GM12878 (cell line): ENCODE measurements around the gene DPY30. TPM values are rescaled to one million over a fixed set of nuclear protein-coding genes. Genes with fewer than 3 reads are reported as not detected.

ENCODE experiments used
- ATAC-seq: fragments of 200-7000 bp; cut with Tn5 transposase; 3 replicates; pipeline ENCODE4 v1.9.1; 2020; ENCODE audit warnings: mild to moderate bottlenecking, moderate library complexity
- BruUV-seq: library from RNA; stranded (reverse); fragments of 400-500 nt; replicated peaks from 2 replicates; lab custom pipeline; 2021; lab: Mats Ljungman, UMichigan
- CTCF ChIA-PET: fragments of 300-600 bp; sonication (Branson Sonifier 250); formaldehyde crosslinking; extraction: SDS; loops from one replicate; lab custom pipeline; 2021; ENCODE audit warnings: inconsistent platforms; lab: Yijun Ruan, JAX
- POLR2A ChIA-PET: fragments of 350-600 bp; formaldehyde crosslinking; extraction: SDS; loops from one replicate; lab custom pipeline; 2021; ENCODE audit warnings: inconsistent platforms; lab: Charles Lee
- RAD21 ChIA-PET: fragments of 300-600 bp; sonication (Branson Sonifier 250); formaldehyde crosslinking; loops from one replicate; lab custom pipeline; 2023; ENCODE audit warnings: antibody characterized with exemption; ENCODE audit not compliant: unreplicated experiment; lab: Charles Lee
- SMC1A ChIA-PET: fragments of 300-600 bp; sonication (Branson Sonifier 250); formaldehyde crosslinking; loops from one replicate; lab custom pipeline; 2023; ENCODE audit not compliant: unreplicated experiment, uncharacterized antibody; lab: Charles Lee
- DNase-seq: peaks from one replicate; pipeline ENCODE4 v3.0.0-alpha.2; 2011; ENCODE audit warnings: low read depth, low spot score
- FAIRE-seq: peaks from 3 replicates; lab custom pipeline; 2011; peaks lifted over from hg19 to GRCh38; lab: Jason Lieb, UNC
- H2AFZ ChIP-seq: 2 replicates; pipeline ENCODE4 v1.6.0; 2011; ENCODE audit warnings: low read depth, low read length, control low read depth; ENCODE audit not compliant: control insufficient read depth
- H3K27ac ChIP-seq: 2 replicates; pipeline ENCODE4 v1.5.1; 2011; ENCODE audit warnings: control low read depth; ENCODE audit not compliant: control insufficient read depth, insufficient read depth
- H3K27me3 ChIP-seq, 2 experiments: replicated peaks in 1 of 2; 2 replicates each; pipeline versions ENCODE4 v1.6.0 to v1.6.1; 2011; ENCODE audit warnings: low read length in 1 of 2; ENCODE audit not compliant: control insufficient read depth in 2 of 2, insufficient read depth in 2 of 2
- H3K36me3 ChIP-seq, 2 experiments: 2 replicates each; pipeline ENCODE4 v1.5.1; 2011; ENCODE audit warnings: low read length in 1 of 2; ENCODE audit not compliant: control insufficient read depth in 2 of 2, insufficient read depth in 2 of 2
- H3K4me1 ChIP-seq: 2 replicates; pipeline ENCODE4 v1.6.1; 2011; ENCODE audit warnings: mild to moderate bottlenecking, low read length, moderate library complexity, mixed read lengths; ENCODE audit not compliant: control insufficient read depth, insufficient read depth
- H3K4me2 ChIP-seq: 2 replicates; pipeline ENCODE4 v1.6.0; 2011; ENCODE audit warnings: control low read depth; ENCODE audit not compliant: control insufficient read depth, insufficient read depth
- H3K4me3 ChIP-seq: fragments of 200-600 bp; sonication (generic); 2 replicates; pipeline ENCODE4 v1.5.1; 2016
- H3K79me2 ChIP-seq: 2 replicates; pipeline ENCODE4 v1.6.0; 2011; ENCODE audit warnings: low read length; ENCODE audit not compliant: control insufficient read depth, insufficient read depth
- H3K9ac ChIP-seq: 2 replicates; pipeline ENCODE4 v1.8.0; 2011; ENCODE audit warnings: low read length, control low read depth, mixed read lengths; ENCODE audit not compliant: control insufficient read depth, insufficient read depth
- H3K9me3 ChIP-seq: replicated peaks from 3 replicates; pipeline ENCODE4 v1.5.1; 2011; ENCODE audit warnings: mild to moderate bottlenecking, low read length; ENCODE audit not compliant: control insufficient read depth, insufficient read depth
- H4K20me1 ChIP-seq: 2 replicates; pipeline ENCODE4 v1.6.0; 2011; ENCODE audit not compliant: control insufficient read depth, insufficient read depth
- EGR1 ChIP-seq, 2 experiments: IDR thresholded peaks; 1 replicate in 1 of 2; 2 replicates in 1 of 2; pipeline ENCODE4 v1.6.1; 2011 to 2012; ENCODE audit warnings: low read depth in 2 of 2, low read length in 2 of 2, borderline replicate concordance in 1 of 2, mild to moderate bottlenecking in 1 of 2, moderate library complexity in 1 of 2
- NRF1 ChIP-seq: conservative IDR thresholded peaks from 2 replicates; pipeline ENCODE4 v1.6.1; 2011; ENCODE audit warnings: mild to moderate bottlenecking, low read depth, low read length, improper control_type of control experiment
- PKNOX1 ChIP-seq: fragments of 450-650 bp; IDR thresholded peaks from 2 replicates; pipeline ENCODE4 v1.6.1; 2016; ENCODE audit warnings: mild to moderate bottlenecking
- WGBS: methylation state at CpG from one replicate; pipeline ENCODE4 v1.1.6; 2016; ENCODE audit warnings: low lambda C conversion rate; ENCODE audit not compliant: insufficient replicate concordance, insufficient coverage; ENCODE audit errors: missing lambda C conversion rate; 5-methylcytosine and 5-hydroxymethylcytosine counted together
- in situ Hi-C: fragments of 300-500 bp; cut with MboI; formaldehyde crosslinking; loops from 9 replicates; pipeline ENCODE4 v1.14.3; 2018; ENCODE audit warnings: mixed read lengths
- intact Hi-C: fragments of 100-400 bp; cut with micrococcal nuclease; formaldehyde crosslinking; loops from one replicate; pipeline ENCODE4 v1.14.2; 2022; ENCODE audit not compliant: unreplicated experiment
- polyA plus RNA-seq, 11 experiments: library from polyadenylated mRNA; depleted of rRNA in 4 of 11; unstranded in 6 of 11; stranded (reverse) in 5 of 11; fragments of >200 nt; fragmentation: Nextera tagmentation in 4 of 11; fragmentation: Illumina TruSeq in 1 of 11; extraction: Ambion mirVana in 4 of 11; extraction: Trizol in 1 of 11; gene quantifications; 1 replicate in 1 of 11; 2 replicates in 10 of 11; pipeline versions ENCODE4 v1.2.1 to v1.2.3, GENCODE V29; 2011 to 2016; ENCODE audit warnings: inconsistent platforms in 2 of 11, missing spikeins in 2 of 11, low read depth in 1 of 11
- total RNA-seq, 4 experiments: library from RNA; depleted of rRNA in 3 of 4; stranded (reverse); fragments of >200 nt in 3 of 4; fragmentation: Illumina TruSeq in 1 of 4; extraction: Trizol in 1 of 4; gene quantifications; 2 replicates each; pipeline versions ENCODE4 v1.2.1 to v1.2.3, GENCODE V29; 2013 to 2021

DPY30 gene
- total and polyA plus RNA-seq, 10 of the 15 experiments (the other 5 are each of a cell fraction or from before 2014, with no cell fraction given): 45.8 to 307 (median 89.2) TPM

- BruUV-seq: TSS peak; percentile 55
- in situ Hi-C loops: no loop called here
- ChIA-PET RAD21 (interaction anchor here (0.7 to 2.4 kb wide), 16 partner anchors 11 to 157 kb away, joined by 3 to 12 read pairs (median 5); partner anchors contain the start of genes DPY30 and SLC30A6), POLR2A (interaction anchor here (0.6 to 2.1 kb wide), 20 partner anchors 10 to 172 kb away, joined by 3 to 12 read pairs (median 4); partner anchors contain the start of genes DPY30 and SLC30A6), CTCF (interaction anchor here (1.1 to 2.1 kb wide), 4 partner anchors 9 to 122 kb away, joined by 5 to 11 read pairs (median 8); partner anchors contain the start of gene SPAST), SMC1A (interaction anchor here (0.8 to 3.7 kb wide), 19 partner anchors 11 to 124 kb away, joined by 3 to 29 read pairs (median 4); partner anchors contain the start of genes DPY30 and SPAST)
- H3K9me3 ChIP-seq: no peaks in the 10 kb centered on the region
- H3K4me1 ChIP-seq: peaks cover 17% of the 10 kb centered on the region
- H3K9ac ChIP-seq: peak overlapping the region; percentile 89
- intact Hi-C loops: loop anchor here (5.0 kb wide), 1 partner anchor 42 kb away; no protein-coding TSS in a partner anchor
- no peaks in the 10 kb centered on the region for H3K27me3 ChIP-seq
- H3K79me2 ChIP-seq: peaks cover 62% of the 10 kb centered on the region
- peak overlapping the region; percentile 72 for H3K4me2 ChIP-seq
- peak overlapping the region; percentile 91 for H3K27ac ChIP-seq
- peak overlapping the region; percentile 96 for H3K4me3 ChIP-seq
- FAIRE-seq (no peak), DNase-seq (no peak), ATAC-seq (peak; percentile 3)
- TF ChIP-seq NRF1 (no peak), PKNOX1 (peak; percentile 14; the same call in 1 of the 2 replicates)
- no peaks in the 10 kb centered on the region for H4K20me1 ChIP-seq
- H3K36me3 ChIP-seq: no peaks in the 10 kb centered on the region
- H2AFZ ChIP-seq: peak overlapping the region; percentile 10; the same call in 1 of the 2 replicates
- 0% methylated on average over 9 of the region's 10 CpGs for WGBS
Measured at GRCh38 chr2:32008805-32009515, 30.6 kb downstream of the DPY30 start.

GRCh38 chr2:32007121-32007391 is 32.5 kb downstream of the DPY30 start:
- Histone ChIP-seq H4K20me1 (no peaks in the 10 kb centered on the region), H3K79me2 (peaks cover 81% of the 10 kb centered on the region), H3K4me3 (peak overlapping the region; percentile 96; the same call in 1 of the 2 replicates), H3K27me3 (no peaks in the 10 kb centered on the region), H2AFZ (no peak overlapping the region), H3K4me2 (peak overlapping the region; percentile 72), H3K36me3 (no peaks in the 10 kb centered on the region), H3K4me1 (peaks cover 17% of the 10 kb centered on the region), H3K9me3 (no peaks in the 10 kb centered on the region), H3K9ac (no peak overlapping the region), H3K27ac (no peak overlapping the region)
- FAIRE-seq (no peak), DNase-seq (no peak), ATAC-seq (no peak)
- RAD21 ChIA-PET: interaction anchor here (1.9 kb wide), 1 partner anchor 41 kb away, joined by 5 read pairs; no protein-coding TSS in a partner anchor
- intact Hi-C loops: loop anchor here (5.0 kb wide), 1 partner anchor 40 kb away; no protein-coding TSS in a partner anchor
- CTCF ChIA-PET: interaction anchor here (1.5 kb wide), 2 partner anchors 37 to 142 kb away, joined by 3 to 4 read pairs; no protein-coding TSS in a partner anchor
- in situ Hi-C loops: no loop called here
- POLR2A ChIA-PET: interaction anchor here (1.5 kb wide), 1 partner anchor 73 kb away, joined by 4 read pairs; no protein-coding TSS in a partner anchor
- no TSS peak for BruUV-seq
- SMC1A ChIA-PET: interaction anchor here (1.1 to 3.7 kb wide), 5 partner anchors 9 to 114 kb away, joined by 3 to 29 read pairs (median 13); partner anchors contain the start of gene DPY30
- no peak for TF ChIP-seq EGR1 (IDR thresholded peaks at IDR 0.05; ENCODE audit: borderline replicate concordance in 1 of 2, low read depth in 2 of 2, low read length in 2 of 2)
